Coronary artery (tissue), 2 donors: ENCODE data around the gene SEC11C.

Source experiments
- DNase-seq: peaks from one replicate; pipeline ENCODE4 v3.0.0-alpha.2; 2017; ENCODE audit warnings: low spot score
- H3K27ac ChIP-seq, 2 donors: fragments of 200-600 bp; sonication (generic); one replicate each; pipeline ENCODE4 v1.5.1; 2016 to 2019
- H3K4me3 ChIP-seq: fragments of 200-600 bp; sonication (generic); 2 replicates; pipeline ENCODE4 v1.5.1; 2016; ENCODE audit warnings: mild to moderate bottlenecking, moderate library complexity
- CTCF ChIP-seq: fragments of 200-600 bp; sonication (generic); IDR thresholded peaks from one replicate; pipeline ENCODE4 v1.5.1; 2019; ENCODE audit warnings: antibody characterized with exemption

Gene SEC11C

GRCh38 chr18:59139615-59140301 is at the start of gene SEC11C:
Gene SEC11C (plus strand): TSS chr18:59139884. CDS start chr18:59139949, 65 bp downstream.
- peak within 1 kb of the TSS; percentile 85 for H3K4me3 ChIP-seq
- no peak for TF ChIP-seq CTCF
- peak; percentile 96 for DNase-seq
- peak within 1 kb of the TSS; percentile 40 to 79 for H3K27ac ChIP-seq

- Histone ChIP-seq H3K27ac (no peak overlapping the region), H3K4me3 (no peak overlapping the region)
- DNase-seq = no peak
- TF ChIP-seq CTCF = no peak
Measured at GRCh38 chr18:59090966-59091603, 48.6 kb upstream of the SEC11C start.

- no peak for TF ChIP-seq CTCF
- DNase-seq = no peak
- no peak overlapping the region for H3K4me3 ChIP-seq
- H3K27ac ChIP-seq = no peak overlapping the region
Measured at GRCh38 chr18:59093668-59094067, 46.0 kb upstream of the SEC11C start.

GRCh38 chr18:59094569-59094968 is 45.1 kb upstream of the SEC11C start:
- no peak for TF ChIP-seq CTCF
- H3K27ac ChIP-seq = no peak overlapping the region
- no peak for DNase-seq
- no peak overlapping the region for H3K4me3 ChIP-seq

- H3K4me3 ChIP-seq = no peak overlapping the region
- TF ChIP-seq CTCF = no peak
- DNase-seq = no peak
- no peak overlapping the region for H3K27ac ChIP-seq
Measured at GRCh38 chr18:59096098-59096789, 43.4 kb upstream of the SEC11C start.

- Histone ChIP-seq H3K4me3 (no peak overlapping the region), H3K27ac (no peak overlapping the region)
- no peak for TF ChIP-seq CTCF
- DNase-seq = no peak
Measured at GRCh38 chr18:59101830-59102414, 37.8 kb upstream of the SEC11C start.
